Ovary (tissue), 3 donors: ENCODE results near the gene CHMP5.

Source experiments
- EP300 ChIP-seq: sonication (generic); formaldehyde crosslinking; IDR thresholded peaks from one replicate; pipeline ENCODE4 v1.6.1; 2017; ENCODE audit warnings: antibody characterized with exemption
- POLR2A ChIP-seq: fragments of 450-650 bp; IDR thresholded peaks from one replicate; pipeline ENCODE4 v1.6.1; 2017; ENCODE audit warnings: antibody characterized with exemption, mild to moderate bottlenecking, moderate library complexity
- TF ChIP-seq, protein P1 (sequence below), 3 donors: fragments of 450-650 bp in 2 of 3; fragments of 200-600 bp in 1 of 3; IDR thresholded peaks; one replicate each; pipeline versions ENCODE4 v1.5.1 to v1.8.0; 2016 to 2022; ENCODE audit warnings: antibody characterized with exemption in 3 of 3, mild to moderate bottlenecking in 1 of 3
- donor health status: DM: no; HTN: no; CAD: no.

DNA sequence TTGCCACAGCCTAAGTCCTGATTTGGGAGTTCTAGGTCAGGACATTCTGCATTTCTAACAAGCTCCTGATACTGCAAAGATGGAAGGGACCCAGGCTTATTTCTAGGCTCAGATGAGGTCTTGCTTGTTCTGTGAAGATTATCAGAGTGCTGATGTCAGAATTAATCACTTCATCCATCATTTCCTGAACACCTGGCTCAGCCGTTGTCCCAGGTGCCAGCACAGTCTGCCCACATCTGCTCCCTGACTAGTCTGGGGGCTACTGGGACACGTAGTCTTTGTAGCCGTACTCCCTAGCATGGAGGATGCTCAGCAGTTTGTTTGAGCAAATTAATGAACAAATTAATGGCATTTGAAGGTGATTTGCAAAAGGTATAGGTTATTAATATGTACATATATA is 42.8 kb upstream of the CHMP5 start:
- TF ChIP-seq POLR2A: no peak
- TF ChIP-seq, protein P1, sequence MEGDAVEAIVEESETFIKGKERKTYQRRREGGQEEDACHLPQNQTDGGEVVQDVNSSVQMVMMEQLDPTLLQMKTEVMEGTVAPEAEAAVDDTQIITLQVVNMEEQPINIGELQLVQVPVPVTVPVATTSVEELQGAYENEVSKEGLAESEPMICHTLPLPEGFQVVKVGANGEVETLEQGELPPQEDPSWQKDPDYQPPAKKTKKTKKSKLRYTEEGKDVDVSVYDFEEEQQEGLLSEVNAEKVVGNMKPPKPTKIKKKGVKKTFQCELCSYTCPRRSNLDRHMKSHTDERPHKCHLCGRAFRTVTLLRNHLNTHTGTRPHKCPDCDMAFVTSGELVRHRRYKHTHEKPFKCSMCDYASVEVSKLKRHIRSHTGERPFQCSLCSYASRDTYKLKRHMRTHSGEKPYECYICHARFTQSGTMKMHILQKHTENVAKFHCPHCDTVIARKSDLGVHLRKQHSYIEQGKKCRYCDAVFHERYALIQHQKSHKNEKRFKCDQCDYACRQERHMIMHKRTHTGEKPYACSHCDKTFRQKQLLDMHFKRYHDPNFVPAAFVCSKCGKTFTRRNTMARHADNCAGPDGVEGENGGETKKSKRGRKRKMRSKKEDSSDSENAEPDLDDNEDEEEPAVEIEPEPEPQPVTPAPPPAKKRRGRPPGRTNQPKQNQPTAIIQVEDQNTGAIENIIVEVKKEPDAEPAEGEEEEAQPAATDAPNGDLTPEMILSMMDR (IDR thresholded peaks at IDR 0.05): no peak
- TF ChIP-seq EP300: no peak
